DMS53 treated with DMSO at 0.1 percent for 48 hours (cell line): ENCODE results near the gene GJB3.
"Not testable (repeated sequence)": the region's sequence is repeated elsewhere in the genome, so short reads cannot be mapped to it uniquely, and the experiment has no call there.

ENCODE experiments used
- DNase-seq: peaks from one replicate; lab custom pipeline; 2025; ENCODE audit not compliant: unreplicated experiment; lab: John Stamatoyannopoulos, UW

The GJB3 gene

DNA sequence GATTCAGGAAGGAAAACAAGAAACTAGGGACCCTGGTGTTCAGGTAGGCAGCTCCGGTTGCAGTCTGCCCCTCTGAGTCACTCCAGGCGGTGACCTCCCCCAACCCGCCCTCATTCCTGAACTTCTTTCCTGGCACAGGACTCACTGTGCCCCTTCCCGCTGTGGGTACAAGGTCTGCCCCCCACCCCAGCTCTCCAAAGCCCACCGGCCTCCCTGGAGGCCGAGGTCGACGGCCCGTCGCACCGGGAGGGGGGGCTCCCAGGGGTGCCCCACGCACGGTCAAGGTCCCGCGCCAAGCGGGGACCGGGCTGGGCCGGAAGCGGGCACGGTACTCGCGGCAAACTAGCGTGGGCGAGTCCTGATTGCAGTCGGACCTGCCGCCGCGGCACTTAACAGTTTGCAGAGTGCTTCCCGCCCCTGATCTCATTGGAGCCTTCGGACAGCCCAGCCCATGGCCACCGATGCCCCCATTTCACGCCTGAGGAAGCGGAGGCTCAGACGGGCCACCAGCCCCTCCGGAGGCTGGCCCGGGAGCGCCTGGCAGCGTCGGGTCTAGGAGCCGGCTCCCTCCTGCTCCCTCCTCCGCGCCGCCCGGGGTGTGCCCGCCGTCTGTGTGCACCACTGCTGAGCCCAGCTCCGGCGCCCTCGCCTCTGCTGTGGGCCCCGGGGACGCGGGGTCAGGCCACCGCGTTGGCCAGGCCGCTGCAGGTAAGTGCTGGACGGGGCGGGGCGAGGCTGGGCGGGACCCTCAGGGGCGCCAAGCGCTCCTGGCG is at the start of gene GJB3:
Gene GJB3 (plus strand): TSS at position 144 of the 773 bp plus-strand sequence. CDS start 3,549 bp downstream, outside the sequence.
- peak; percentile 8 for DNase-seq

DNA sequence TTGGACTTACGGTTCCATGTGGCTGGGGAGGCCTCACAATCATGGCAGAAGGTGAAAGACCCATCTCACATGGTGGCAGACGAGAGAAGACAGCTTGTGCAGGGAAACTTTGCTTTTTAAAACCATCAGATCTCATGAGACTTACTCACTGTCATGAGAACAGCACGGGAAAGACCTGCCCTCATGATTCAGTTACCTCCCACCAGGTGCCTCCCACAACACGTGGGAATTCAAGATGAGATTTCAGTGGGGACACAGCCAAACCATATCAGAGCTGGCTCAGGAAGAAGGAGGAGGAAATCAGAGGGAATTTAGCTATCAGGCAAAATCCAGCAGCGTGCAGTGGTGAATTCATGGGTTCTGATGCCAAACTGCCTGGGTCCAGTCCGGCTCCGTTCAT is 48.2 kb upstream of the GJB3 start:
- not testable (repeated sequence) for DNase-seq

DNA sequence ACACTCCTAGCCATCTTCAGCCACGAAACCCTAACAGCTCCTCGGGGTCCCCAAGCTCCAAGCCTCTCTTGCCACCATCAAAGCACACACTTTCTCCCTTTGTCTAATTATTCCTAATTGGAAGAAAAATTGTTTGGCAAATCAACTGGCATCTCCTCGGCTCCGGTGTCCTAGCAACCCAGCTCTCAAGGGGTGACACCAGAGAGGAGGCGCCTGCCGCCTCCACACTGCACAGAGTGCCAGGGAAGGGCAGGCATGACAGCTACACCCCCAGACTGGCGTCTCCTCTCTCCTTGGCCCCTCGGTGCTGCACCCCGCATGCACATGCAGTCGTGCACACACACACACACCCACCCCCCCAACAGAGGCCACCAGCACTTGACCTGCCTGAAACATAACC is 44.3 kb upstream of the GJB3 start:
- no peak for DNase-seq

DNA sequence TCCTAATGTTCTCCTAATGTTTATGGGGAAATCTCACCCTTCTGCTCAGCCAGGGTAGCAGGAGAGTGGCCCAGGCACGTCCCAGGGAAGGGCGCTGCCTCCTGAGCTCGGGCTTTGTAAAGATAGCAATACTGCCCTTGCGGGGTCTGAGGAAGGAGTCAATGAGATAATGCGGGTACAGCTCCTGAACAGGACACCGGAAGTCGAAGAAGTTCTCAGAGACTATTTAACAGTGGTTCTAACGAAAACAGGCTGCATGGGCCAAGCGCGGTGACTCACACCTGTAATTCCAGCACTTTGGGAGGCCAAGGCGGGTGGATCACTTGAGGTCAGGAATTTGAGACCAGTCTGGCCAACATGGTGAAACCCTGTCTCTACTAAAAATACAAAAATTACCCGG is 43.8 kb upstream of the GJB3 start:
- not testable (repeated sequence) for DNase-seq

DNA sequence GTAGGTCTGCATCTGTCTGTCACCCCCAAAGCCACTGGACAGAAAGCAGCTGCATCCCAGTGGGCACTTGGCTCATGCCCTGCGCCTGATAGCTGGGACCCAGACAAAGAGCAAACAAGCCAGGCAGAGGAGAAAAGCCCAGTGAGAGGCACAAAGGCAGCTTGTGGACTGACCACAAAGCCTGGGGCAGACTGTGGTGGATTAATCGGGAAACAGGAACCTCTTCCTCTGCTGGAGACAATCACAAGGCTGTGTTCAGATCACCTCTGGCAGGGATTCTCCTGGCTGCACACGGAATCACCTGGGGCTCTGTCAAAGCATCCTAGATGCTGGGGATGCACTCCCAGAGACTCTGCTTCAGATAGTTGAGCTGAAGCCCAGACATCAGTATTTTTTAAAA is 41.4 kb upstream of the GJB3 start:
- no peak for DNase-seq

DNA sequence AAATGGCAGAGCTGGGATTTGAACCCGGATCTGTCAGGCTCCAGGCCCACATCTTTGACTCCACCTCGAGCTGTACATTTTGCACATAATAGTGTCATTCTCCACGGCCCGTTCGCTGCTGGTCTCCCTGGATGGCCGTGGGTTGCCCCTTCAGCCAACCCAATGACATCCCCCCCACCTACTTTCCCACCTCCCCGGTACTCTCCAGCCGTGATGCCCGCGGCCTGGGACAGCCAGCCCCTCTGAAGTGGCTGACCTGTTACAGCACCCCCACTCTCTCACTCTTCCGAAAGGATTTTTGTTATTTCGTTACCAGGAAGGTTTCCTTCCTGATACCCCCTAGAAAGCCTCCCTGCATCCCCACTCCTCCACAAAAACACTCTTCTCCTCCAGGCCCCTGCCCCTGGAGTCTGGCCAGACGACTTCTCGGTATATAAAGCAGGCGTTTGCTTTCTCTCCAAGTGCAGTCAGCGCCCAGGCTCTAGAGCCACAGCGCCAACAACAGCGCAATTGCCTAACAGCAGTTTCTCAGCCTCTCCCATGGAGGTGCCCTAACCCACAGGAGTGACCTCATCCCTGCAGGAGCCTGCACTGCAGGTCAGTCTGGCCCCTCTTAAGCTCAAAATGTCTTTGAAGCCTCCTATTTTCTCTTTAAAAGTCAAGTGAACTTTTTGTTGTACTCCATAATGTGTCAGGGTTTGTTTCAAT is 40.7 kb upstream of the GJB3 start:
- peak; percentile 41 for DNase-seq

DNA sequence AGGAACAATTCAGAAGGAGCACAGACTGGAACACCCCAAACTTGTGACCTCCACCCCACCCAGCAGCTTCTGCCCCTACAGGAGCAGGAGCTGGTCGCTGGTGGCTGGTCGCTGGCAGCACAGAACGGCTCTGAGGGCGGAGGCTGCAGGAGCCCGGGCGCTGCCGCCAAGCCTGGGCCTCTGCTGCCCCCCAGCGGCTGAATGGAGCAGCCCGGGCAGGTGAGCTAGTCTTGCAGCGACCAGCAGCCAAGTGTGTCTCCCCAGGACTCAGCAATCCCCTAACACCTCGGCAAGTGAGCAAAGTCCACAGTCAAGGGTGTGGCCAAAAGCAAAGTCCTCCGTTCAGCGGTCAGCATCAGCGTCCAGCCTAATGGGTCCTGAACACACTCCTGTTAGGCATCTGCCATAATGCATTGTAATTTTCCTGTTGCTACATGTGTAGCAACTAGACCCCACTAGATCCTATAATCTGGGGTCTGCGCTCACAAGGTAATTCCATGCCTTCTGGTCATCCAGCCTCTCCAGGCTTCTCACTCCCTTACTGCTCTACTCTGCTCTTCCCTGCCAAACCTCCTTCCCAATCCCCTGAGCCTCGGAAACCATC is 38.2 kb upstream of the GJB3 start:
- DNase-seq: peak; percentile 68

DNA sequence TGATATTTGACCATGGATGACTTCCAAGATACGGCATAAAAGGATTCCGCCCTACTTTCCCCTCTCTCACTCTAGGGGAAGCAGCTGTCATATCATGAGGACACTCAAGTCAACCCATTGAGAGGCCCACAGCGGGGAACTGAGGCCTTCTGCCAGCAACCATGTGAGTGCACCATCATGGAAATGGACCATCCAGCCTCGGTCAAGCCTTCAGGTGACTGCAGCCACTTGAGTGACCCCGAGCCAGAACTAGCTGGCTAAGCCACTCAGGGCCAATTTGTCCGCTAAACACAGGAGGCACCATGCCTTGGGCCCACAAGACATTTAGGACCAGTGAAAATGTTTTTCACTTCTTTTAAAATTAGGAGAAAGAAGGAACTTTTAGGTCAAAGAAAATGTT is 37.2 kb upstream of the GJB3 start:
- no peak for DNase-seq

DNA sequence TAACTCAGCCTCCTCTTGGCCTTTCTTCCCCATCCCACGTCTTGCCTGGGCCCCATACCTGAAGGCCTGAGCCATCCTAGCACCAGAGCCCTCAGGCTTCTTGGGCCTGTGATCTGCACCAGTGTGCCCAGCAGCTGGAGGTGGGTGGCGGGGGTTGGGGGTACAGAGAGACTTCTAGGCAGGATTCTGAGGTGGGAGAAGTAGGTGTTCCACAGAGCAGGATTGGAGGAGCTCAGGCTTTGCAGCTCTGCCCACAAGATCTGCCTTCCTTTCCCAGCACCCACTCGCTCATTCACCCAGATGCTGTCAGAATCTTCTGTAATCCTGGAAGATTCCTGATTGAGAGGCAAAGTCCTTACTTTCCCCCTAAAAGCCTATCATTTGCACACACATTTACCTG is 36.2 kb upstream of the GJB3 start:
- DNase-seq: no peak

DNA sequence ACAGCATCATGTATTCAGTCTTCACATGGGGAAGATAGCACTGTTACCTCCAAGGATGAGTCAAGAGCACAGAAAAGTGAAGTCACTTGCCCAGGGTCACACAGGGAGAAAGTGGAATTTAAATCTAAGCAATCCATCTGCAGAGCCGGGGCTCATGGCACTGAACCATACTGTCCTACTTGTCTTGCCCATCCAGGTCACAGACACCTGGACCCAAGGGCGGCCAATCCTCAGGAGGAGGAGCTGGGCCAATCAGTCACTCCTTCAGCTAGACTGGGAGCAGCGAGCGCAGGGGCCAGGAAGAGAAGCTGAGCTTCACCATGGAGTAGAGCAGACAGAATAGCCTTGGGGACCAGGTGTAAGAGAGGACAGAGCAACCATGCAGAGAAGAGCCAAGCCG is 35.3 kb upstream of the GJB3 start:
- DNase-seq: no peak

DNA sequence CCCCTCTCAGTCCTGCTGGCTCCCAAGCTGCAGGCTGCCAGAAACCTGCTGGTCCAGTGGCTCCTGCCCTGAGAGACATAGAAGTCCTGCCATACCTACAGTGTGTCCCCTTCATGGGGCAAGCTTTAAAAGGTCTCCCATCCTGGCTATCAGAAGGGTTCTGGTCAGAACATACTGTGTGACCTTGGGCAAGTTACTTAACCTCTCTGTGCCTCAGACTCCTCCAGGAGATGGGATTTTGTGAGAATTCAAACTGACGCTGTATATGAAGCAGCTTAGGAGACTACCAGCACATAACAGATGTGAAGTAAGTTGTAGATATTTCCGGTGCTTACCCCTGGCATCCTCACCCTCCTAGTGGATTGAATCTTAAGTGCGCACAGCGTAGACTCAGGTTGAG is 34.9 kb upstream of the GJB3 start:
- no peak for DNase-seq

DNA sequence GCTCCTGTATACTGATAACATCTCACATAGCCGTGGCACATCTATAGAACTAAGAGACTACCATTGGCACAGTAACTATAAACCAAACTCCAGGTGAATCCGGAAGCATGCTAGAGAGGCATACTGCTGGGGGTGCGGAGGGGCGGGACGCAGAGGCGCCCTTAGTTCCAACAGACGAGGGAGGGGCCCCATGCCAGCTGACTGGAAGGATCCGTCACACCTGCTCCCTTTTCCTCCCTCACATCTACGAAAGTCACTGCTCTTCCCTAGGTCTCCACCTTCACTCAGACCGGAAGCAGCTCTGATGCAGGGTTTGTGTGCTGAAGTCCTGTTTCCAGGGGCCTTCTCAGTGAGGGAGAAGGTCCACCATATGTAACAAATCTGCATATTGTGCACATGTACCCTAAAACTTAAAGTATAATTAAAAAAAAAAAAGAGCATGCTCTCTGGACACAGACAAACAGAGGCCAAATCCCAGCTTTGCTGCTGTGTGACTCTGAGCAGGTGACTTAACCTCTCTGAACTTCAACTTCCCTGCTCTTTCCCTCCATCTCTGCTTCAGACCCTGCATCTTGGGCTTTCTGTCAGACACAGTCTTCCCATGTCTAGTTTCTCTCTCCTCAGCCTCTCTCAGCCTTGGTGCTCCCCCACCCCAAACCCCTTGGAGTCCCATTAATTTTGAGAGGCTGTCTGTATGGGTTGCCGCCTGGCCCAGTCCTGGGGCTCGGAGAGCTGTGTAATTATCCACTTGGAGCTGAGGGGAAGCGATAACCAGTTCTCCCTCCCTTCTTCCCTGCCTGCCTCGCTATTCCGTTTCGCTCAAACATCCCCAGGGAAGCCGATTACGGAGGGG is 34.0 kb upstream of the GJB3 start:
- no peak for DNase-seq

DNA sequence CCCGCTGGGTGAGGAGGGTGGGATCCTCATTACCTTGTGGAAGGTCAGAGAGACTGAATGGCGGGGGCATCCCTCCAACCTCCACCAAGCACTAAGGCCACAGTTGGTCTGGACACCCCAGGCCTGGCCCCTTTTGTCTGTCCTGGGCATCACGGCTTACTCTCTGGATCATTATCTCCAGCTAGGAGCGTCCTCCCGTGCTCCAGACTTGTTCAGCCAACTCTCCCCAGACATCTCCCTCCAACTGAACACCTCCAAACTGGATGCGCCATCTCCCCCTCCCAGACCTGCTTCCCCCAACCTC is 33.4 kb upstream of the GJB3 start:
- DNase-seq: no peak

DNA sequence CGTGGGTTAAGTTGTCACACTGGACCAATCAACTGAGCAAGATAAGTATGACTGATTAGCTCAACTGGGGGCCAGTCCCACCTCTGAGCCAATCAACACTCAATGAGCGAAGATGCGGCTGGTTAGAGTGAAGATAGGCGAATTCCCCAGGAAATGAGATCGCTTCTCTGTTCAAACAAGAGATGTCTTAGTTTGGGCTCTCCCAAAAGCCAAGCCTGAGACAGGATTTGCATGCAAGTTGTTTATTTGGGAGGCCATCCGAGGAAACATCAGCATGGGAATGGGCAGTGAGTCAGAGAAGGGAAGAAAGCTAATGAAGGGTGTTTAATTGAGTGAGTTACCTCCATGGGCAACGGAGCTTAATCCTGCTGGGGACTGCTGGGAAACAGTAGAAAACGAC is 31.0 kb upstream of the GJB3 start:
- DNase-seq: no peak

DNA sequence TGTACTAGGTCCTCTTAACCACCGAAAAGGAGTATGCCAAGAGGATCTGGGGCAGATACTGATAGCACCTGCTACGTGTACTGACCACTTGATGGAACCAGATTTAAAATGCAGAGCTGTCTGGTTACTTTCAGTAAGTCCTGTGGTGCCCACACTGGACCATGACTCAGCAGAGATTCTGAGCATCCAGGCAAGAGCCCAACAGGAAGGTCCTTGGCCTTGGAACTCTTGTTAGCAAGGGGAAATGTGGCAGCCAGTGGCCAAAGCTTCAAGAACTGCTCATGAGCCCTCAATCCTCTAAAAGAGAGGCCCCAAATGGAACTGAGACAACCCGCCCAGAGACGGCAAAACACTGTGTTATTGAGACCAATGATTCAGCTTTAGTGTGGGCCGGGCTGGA is 30.4 kb upstream of the GJB3 start:
- no peak for DNase-seq

DNA sequence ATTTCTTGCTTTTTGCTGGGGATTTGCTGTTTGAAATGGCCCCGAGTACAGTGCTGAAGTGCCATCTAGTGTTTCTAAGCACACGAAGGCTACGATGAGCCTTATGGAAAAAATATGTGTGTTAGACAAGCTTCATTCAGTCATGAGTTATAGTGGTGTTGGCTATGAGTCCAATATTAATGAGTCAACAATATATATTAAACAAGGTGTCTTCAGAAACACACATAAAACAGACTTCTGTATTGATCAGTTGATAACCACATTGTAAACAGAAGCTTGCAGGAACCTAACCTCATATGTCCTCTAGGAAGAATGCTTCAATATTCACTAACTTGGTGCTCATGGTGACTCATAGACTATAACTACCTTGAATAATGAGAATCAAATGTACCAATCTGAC is 27.9 kb upstream of the GJB3 start:
- DNase-seq: no peak

DNA sequence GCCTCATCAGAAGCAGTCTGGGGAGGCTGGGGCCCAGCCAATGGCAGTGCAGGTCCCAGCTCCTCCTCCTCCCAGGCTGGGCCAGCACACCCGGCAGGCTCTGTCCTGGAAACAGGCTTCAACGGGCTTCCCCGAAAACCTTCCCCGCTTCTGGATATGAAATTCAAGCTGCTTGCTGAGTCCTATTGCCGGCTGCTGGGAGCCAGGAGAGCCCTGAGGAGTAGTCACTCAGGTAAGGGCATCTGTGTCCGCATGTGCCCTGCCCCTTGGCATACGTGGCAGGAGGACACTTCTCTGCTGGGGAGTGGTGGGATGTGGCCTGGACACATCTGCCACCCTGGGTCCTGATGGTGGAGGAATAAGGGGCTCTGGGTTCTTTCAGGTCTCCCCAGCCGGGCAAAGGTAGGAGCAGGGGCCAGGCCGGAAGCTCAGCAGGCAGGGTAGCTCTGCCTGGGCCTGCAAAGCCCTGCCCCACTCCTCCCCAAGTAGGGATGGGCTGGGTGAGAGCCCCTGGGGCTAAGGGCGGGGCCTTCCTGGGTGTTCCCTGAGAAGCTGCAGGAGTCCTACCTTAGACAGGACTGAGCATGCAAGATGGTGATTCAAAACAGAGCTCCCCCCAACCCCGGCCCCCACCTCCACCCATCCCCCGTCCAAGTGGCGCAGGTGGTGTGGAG is 25.9 kb upstream of the GJB3 start, which contains the start of gene GJB5:
Gene GJB5 (plus strand): TSS at position 84 of the 674 bp plus-strand sequence. CDS start 2,284 bp downstream, outside the sequence.
- no peak for DNase-seq

DNA sequence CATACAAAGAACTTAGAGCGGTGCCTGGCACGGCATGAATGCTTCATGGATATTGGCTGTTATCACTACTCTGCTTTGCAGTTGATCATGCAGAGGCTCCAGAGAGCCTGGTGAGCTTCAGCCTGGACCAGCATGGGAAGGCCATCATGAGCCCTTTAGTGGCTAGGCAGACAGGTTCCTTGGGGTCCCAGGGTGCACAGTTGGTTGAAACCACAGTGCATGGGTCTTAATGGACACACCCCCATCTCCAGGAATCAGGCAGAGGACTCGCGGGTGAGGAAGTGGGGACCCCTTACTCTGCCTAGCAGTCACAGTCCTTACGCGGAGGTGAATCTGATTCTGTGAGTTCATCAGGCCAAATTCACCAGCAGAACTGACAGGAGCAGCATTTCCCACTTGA is 25.1 kb upstream of the GJB3 start:
- DNase-seq: no peak

DNA sequence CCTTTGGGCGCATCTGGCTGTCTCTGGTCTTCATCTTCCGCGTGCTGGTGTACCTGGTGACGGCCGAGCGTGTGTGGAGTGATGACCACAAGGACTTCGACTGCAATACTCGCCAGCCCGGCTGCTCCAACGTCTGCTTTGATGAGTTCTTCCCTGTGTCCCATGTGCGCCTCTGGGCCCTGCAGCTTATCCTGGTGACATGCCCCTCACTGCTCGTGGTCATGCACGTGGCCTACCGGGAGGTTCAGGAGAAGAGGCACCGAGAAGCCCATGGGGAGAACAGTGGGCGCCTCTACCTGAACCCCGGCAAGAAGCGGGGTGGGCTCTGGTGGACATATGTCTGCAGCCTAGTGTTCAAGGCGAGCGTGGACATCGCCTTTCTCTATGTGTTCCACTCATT is 23.6 kb upstream of the GJB3 start:
- DNase-seq: no peak

DNA sequence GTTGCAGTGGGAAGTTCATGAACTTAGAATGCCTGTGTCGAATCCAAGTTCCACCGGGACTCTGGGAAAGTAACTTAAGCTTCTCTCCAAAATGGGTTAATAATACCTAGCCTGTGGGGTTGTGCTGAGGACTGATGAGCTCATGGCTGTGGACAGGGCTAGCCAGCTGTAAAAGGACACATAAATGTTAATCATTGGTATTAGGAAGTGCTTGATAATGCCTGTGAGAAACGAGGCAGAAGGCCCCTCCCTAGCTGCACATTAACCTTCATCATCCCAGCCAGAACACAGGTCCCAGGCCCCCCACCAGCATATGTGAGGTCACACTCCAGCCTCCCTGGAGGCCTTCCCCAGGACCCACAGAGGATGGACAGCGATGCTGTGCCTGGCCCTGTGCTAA is 22.3 kb upstream of the GJB3 start:
- no peak for DNase-seq
